Right lobe of liver (tissue), 4 donors: ENCODE data around the gene GRIK1.

Experiments used
- POLR2A ChIP-seq: fragments of 450-650 bp; IDR thresholded peaks from one replicate; pipeline ENCODE4 v1.6.1; 2017; ENCODE audit warnings: antibody characterized with exemption, mild to moderate bottlenecking
- TF ChIP-seq, protein P1 (sequence below), 4 donors: fragments of 200-600 bp in 3 of 4; fragments of 450-650 bp in 1 of 4; IDR thresholded peaks; one replicate each; pipeline versions ENCODE4 v1.5.1 to v1.8.0; 2016 to 2022; ENCODE audit warnings: antibody characterized with exemption in 4 of 4, mild to moderate bottlenecking in 2 of 4
- donor health status: DM: no; HTN: no; CAD: no.
- donor health status: DM: no; HTN: no; CAD: no.
- donor health status: DM: no; HTN: yes; CAD: no.

DNA sequence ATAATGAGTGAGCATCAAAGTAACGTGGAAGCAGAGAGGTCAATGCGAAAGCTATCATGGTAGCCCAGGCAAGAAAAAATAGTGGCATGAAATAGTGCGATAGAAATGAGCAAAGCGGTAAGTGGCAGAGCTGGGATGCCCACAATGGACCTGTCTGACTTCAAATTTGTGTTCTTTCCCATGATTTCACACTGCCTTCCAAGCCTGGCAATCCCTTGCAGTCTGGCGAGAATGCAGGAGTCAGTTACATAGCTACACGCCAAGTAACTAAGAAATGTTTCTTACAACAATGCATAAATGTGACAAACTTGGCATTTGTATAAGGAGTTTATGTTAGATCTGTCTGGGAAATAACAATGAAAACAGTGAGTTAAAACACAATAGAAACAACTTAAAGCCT lies 82.6 kb downstream of the GRIK1 start:
- TF ChIP-seq POLR2A = no peak
- TF ChIP-seq, protein P1, sequence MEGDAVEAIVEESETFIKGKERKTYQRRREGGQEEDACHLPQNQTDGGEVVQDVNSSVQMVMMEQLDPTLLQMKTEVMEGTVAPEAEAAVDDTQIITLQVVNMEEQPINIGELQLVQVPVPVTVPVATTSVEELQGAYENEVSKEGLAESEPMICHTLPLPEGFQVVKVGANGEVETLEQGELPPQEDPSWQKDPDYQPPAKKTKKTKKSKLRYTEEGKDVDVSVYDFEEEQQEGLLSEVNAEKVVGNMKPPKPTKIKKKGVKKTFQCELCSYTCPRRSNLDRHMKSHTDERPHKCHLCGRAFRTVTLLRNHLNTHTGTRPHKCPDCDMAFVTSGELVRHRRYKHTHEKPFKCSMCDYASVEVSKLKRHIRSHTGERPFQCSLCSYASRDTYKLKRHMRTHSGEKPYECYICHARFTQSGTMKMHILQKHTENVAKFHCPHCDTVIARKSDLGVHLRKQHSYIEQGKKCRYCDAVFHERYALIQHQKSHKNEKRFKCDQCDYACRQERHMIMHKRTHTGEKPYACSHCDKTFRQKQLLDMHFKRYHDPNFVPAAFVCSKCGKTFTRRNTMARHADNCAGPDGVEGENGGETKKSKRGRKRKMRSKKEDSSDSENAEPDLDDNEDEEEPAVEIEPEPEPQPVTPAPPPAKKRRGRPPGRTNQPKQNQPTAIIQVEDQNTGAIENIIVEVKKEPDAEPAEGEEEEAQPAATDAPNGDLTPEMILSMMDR (IDR thresholded peaks at IDR 0.05) = no peak
